ENCODE results near the gene DDO.

Gene DDO

DNA sequence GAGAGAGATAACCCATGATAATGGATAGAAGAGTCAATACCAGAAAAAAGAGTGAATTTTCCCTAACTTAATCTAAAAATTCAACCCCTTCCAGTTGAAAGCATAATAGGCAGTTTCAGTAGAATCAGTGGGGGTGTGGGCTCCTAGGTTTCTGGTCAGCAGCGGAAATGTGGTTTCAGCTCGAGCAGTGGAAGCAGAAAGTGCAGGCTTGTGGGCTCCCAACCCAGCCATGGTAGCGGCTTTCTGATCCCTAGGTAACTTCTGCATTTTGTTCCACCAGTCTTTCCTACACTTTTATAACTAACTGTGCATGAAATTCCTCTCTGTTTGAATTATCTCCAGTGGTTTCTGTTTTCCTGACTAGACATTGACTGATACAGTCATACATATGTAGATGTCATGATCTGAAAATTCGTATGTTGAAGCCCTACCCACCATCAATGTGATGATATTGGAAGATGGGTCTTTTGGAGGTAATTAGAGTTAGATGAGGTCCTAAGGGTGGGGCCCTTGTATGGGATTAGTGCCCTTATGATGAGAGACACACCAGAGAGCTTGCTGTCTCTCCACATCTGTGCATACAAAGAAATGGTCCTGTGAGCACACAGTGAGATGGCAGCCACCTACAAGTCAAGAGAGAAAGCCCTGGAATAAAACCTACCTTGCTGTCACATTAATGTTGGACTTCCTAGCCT is 6.5 kb upstream of the DDO start:
- DNase-seq (ENCODE audit: low read depth, low spot score), result no peak

DNA sequence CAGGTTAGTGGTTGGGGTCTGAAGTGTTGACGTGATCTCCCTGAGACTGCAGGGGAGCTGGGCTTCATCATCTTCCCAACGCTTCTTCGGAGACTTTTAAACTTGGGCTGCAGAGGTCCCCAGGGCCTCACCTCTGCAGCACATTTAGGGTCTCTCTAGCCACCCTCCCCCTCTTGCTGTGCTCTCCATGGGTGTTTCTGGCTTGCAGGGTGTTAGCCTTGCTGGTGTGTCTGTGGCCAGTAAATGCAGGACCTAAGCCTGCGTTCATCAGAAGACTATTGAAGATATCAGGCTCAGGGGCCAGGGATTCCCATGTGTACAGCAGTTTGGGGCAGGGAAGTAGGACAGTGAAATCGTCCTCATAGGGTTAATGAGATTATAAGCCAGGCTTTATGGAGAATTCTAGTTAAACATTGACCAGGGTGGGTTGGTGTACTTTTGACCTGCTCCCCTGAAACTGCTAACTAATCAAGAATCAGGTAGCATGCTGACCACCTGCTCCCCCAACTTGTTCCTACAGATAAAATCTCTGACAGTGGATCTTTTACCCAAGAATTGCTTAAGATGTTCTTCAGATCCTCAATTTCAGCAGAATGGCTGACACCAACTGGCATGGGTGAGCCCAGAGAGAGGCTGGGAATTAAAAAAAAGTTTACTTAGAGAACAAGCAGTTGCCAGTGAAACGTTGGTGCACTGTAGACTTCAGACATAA is 3.8 kb upstream of the DDO start:
- DNase-seq (ENCODE audit: low read depth, low spot score), result no peak

DNA sequence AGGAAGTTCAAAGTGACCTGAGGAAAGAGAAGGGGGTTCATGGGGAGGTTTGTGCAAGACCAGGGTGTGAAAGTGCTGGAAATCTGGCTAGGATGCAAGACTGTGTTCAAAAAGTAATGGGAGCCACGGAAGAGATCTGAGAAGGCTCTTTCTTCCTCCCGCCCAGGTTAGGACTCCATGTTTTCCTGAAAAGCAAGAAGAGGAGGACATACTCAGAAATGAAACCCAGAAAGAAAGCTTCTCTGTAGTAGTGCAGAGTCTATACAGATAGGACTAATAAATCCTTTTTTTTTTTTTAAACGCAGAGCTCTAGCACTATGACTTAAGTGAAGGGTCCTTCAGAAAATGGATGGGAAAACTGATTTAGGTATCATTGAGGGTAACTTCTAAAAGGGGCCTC is 3.2 kb upstream of the DDO start:
- DNase-seq (ENCODE audit: low read depth, low spot score), result no peak

DNA sequence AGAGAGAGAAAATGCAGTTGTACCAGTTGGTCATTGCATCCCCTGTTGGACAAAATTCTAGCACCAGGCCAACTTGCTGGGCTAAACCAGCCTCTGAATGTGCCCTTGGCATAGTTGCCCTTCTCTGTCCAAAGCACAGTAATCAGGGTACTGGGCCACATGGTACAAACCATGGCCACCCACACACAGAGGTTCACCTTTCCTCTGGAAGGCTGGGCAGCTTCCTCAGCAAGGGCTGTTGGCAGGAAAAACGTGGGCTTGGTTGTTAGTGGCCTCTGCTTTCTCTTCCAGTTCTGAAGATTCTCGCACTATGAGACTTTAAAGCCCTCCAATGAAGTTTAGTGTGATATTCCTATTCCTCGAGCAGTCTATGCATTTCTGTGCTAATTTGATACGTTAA is 706 bp downstream of the DDO start:
- DNase-seq (ENCODE audit: low read depth, low spot score), result no peak

DNA sequence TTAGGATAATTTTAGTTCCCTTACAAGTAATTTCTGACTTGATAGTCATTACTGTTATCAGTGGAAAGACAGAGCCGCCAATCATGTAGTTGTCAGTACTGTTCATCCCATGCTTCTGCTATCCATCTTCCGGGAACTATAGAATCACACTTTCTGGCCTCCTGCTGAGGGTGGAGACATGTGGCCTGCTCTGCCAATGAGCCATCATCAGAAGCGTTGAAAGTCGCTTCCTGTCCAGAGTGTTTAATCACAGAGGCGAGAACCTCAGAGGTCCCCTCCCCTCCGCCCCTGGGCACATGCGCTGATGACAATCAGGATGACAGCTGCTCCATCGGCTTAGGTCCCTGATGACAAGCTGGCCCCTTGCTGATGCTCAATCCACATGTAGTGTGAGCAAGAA is 3.0 kb downstream of the DDO start:
- no peak for DNase-seq (ENCODE audit: low read depth, low spot score)

DNA sequence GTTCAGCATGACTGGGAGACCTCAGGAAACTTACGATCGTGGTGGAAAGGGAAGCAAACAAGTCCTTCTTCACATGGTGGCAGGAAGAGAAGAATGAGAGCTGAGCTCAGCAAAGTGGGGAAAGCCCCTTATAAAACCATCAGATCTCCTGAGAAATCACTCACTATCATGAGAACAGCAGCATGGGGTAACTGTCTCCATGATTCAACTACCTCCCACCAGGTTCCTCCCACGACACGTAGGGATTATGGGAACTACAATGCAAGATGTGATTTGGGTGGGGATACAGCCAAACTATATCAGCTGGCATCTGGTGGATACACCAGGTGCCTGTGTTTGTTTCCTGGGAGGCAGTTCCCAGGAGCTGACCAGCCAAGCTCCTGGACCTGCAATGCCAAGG is 4.9 kb downstream of the DDO start:
- DNase-seq (ENCODE audit: low read depth, low spot score), result no peak

DNA sequence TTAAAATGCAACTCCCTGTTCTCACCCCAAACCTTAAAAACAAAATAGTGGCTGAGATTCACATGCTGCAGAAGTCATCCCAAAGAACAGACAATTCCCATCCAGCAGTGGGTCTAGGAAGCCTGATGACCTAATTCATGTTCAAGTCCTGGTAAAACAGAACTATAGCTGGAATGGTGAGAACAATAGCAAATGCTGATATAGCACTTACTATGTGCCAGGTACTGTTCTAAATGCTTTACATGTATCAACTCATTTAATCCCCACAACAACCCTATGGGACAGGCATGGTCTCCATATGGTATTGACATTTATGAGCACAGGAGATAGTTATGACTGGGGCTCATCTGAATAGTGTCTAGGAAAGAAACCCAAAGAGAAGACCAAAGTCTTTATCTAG is 5.6 kb downstream of the DDO start:
- DNase-seq (ENCODE audit: low read depth, low spot score), result no peak

DNA sequence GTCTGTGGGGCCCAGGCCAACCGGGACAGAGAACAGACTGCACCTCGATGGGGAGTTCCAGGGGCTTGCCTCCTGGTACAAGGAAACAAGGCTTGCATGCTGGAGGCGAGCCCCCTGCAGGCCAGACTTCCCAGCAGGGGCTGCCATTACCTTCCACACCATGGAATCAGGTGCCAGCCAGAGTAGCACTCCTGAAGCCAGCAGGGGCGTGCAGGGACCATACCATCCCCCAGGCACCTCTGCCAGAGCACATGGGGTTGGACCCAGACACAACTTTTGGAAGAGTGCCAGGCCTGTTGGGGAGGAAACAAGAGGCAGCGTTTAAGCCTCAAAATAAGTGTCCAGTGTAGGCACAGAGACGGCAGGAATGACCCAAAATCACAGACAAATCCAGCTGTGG is 6.5 kb downstream of the DDO start:
- DNase-seq (ENCODE audit: low read depth, low spot score), result no peak

DNA sequence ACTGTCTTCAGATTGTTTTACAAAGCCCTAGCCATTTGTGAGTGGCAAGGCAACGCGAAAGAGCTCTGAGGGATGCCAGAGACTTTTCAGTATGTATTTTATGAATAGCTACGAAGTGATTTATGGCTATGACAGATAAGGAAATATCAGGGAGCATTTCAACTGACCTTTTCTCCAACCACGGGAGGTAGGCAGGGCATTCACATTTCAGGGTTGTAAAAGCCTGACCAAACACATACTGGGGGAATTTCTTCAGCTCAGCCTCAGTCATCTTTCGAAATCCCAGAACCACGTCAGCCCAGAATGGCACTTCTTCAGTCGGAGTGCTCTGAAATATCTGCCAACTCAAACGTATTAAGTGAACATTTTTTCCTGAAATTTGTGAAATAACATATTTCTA is 10.8 kb downstream of the DDO start:
- DNase-seq (ENCODE audit: low read depth, low spot score), result no peak

DNA sequence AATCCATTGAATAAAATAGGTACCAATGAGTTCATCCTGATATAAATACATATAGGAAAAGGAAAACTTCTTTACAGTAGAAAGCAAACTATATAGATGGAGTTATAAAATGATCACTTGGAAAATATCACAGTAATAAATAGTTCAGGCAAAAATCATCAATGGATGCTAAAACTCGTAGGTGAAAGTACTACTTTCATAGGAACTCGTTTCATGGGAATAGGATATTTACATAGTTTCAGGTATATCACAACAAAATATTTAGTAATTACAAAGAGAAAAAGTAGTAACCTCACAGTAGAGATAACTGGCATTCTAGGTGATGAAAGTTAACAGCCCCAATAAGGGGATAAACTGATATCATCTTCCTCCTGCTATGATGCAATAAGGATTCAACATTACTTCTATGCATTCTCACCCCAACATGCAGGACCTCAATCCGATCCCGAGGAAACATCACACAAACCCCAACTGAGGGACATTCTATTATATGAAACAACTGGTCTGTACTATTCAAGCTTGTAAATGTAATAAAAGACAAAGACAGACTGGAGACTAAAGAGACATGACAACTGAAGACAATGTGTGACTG is 13.7 kb downstream of the DDO start:
- no peak for DNase-seq (ENCODE audit: low read depth, low spot score)

DNA sequence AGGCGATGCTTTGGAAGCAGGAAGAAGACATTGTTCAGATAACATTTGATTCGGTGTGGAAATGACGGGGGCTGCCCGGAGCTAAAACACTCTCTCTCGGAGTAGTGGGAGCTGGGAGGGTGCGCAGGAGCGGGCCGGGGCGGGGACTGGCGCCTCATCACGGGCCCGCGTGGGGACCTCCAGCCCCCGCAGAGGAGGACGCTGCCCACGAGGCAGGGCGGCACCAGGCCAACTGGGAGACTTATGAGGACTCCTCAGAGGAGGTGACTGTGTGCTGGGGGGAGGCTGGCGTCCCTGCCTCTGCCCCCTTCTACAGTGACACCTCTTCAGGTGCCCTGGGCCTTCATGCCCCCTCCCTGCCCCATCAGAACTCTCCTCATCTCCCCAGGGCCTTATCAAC is 15.2 kb downstream of the DDO start:
- DNase-seq (ENCODE audit: low read depth, low spot score), result no peak

DNA sequence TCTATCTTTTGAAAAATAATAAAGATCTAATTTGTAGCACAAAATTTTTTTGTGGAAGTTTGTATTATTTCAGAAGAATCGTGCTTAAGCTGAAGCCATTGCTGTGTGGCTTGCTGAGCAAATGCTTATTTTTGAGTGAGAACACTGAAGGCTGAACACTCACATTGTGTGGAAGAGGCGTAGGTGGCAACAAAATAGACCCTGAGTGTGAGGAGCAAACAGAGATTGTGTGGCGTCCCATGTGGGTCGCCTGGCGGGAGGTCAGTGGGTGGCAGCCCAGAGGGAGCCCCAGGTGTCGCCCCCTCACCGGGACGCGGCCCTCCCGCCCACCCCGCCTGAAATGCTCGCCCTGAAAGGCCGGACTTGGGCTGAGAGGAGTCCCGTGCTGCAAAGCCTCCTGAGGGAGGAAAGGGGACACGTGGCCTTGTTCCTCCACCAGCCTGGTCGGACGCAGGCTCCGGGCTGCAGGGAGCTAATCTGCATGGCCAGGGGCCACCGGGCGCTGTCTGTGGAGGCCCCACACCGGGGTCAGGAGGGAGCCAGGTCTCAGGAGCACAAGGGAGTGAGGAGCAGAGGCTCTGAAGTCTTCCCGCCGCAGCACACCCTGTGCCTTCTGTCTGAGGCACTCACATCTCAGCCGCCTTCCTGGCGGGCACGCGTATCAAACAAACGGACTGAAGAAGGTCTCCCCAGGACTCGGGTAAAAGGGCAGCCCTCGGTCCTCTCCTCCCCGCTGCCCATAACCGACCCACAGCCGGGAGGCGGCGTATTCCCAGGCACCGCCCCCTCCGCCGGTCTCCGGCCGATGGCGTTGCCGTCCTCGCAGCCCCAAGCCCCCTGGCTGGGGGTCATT is 15.9 kb downstream of the DDO start:
- DNase-seq (ENCODE audit: low read depth, low spot score), result no peak

DNA sequence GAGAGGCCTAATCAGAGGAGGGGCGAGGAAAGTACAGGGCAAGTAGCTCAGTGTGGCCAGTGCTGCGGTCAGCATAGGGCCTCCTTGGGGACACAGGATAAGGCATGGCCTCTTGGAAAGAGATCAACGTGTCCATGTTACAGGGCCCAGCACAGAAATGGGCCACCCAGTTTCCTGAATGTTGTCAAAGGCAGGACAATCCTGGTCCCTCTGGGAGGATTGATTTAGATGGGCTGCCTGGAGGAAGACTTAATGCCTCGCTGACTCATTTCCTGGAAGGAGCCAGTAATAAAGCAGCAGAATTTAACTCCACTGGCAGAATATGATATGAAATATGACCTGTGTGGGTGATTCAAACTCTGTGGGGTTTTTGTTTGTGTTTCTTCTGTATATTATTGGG is 16.6 kb downstream of the DDO start:
- no peak for DNase-seq (ENCODE audit: low read depth, low spot score)

DNA sequence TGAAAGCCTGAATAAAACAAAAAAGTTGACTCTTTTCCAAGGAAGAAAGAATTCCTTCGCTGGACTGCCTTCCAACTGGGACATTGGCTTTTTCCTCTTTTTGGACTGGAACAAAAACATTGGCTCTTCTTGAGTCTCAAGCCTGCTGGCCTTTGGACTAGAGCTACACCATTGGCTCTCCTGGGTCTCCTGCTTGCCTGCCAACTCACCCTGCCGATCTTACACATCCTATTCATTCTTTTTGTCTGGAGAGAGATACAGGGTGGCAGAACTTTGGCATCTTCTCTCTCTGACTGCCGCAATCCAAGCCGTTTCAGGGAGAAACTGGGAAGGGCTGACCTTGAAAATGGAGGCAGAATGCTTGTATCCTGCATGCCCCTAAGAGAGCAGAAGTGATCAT is 20.2 kb downstream of the DDO start:
- DNase-seq (ENCODE audit: low read depth, low spot score), result no peak

DNA sequence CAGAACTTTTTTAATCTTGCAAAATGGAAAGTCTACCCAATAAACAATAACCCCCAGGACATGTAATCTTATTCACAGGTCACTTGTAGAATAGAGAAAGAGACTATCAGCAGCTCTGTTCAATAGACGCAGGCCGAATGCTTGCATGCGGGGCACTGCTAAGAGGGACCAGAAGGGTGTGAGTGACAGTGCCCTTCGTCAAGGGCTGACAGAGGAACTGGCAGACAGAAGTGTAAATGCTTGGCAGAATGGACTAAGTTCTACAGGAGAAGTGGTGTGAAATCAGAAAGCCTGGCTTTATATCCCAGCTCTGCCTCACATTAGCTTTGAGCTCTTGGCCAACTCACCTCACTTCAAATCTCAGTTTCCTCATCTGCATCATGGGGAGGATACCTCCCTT is 21.0 kb downstream of the DDO start:
- no peak for DNase-seq (ENCODE audit: low read depth, low spot score)

DNA sequence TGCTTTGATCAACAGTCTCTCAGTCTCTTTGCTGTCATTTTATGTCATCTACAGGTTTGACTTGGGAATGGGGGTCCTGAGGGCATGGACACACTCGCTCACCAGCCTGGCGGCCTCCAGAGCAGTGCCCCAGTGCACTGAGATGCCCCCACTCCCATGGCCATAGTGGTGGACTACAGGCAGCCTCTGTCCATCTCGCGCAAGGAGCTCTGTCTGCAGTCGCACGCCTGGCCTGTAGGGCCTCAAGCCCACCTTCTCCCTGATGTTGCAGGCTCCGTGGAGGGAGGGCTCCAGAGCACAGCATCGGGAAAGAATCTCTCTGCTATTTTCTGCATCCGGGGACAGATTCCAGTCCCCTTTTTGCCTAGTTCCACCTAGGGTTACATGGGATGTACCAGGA is 22.6 kb downstream of the DDO start:
- DNase-seq (ENCODE audit: low read depth, low spot score), result no peak

DNA sequence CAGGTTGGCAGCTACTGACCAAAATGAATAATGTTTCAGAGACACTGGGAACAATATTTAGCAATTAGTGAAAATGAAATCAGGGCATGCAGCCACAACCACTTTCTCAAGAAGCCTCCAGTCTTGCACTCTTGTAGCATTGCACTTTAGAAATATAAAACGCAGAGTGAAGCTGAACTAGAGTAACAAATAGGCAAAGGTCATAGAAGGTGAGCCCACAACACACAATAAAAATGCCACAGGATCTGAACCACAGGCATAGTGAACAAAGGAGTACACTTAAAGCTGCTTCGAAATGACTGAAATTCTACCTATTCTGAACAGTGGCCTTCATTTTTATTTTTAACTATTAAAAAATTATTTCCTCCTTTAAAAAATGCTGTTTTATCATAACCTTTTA is 25.0 kb downstream of the DDO start:
- DNase-seq (ENCODE audit: low read depth, low spot score), result no peak

DNA sequence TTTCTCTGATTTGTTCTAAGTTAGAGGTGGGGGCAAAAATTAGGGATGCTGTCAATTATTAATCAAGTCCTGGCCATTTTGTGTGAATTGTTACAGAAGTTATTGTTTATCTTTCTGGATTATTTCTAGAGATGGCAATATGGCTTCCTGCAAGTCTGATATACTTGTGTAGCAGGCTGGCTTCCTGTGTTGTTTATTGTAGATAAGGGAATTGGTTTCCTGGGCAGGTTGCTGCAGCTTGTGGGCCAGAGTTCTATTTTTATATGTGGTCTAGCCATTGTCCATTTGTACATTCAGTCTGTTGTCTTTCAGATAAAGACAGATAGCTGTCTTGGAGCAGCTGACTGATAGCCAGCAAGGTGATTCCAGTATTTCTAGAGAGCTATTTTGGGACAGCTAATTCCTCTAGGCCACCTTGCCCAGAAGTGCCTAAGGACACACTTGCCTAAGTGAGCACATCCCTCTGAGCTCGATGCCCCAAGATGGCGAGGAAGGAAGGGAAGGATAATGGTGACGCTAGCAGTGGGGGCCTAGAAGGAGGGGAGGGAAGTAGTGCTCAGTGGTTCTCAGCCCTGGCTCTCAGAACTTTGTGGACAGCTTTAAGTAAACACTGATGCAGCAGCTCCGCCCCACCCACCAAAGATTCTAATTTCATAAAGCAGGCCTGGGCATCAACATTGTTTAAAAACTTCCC is 25.5 kb downstream of the DDO start:
- DNase-seq (ENCODE audit: low read depth, low spot score), result no peak

DNA sequence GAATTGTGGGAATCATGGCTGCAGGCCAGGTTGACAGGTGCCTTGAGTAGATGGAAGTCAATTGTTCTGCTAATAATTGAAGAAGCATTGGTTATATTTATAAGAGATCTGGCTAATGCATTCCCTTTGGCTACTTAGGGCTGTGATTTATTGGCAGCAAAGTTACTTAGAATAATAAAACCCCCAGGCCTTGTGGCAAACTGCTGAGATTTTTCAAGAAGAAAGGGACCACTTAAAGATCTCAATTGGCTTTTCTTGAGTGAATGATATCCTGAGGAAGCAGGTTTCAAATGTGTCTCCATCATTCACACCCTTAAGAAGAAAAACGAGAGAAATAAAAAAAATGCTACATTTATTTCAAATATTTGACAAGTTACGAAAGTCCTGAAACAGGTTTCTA is 27.4 kb downstream of the DDO start:
- no peak for DNase-seq (ENCODE audit: low read depth, low spot score)

DNA sequence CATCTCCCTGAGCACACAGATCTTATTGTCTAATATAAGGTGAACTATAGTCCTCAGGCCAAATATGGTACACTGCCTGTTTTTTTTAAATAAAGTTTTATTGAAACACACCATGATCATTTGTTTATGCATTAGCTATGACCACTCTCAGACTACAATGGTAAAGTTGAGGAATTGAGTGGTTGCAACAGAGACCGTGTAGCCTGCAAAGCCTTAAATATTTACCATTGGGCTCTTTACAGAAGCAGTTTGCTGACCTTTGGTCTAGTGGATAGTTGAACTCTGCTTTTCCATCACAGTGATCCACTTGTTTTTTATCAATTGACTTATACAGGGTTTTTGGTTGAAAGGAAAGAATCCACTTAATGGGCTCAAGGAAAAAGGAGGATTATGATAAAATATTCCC is 29.9 kb downstream of the DDO start:
- no peak for DNase-seq (ENCODE audit: low read depth, low spot score)

DNA sequence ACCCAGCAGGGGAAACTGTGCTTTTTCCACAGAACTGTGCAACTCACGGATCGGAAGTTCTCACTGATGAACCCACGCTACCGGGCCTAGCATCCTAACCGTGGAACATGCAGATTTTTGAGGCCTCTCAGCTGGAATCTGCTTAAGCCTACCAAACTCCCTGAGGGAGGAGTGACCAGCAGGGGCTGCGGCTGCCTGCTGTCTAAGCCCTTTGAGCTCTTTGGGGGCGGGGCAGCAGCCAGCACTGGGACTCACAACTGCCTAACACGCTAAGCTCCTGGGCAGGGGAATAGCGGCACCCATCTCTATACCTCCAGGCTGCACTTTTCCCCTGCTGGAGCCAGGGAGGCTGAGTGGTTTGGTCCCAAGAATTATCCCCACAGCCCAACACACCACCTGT is 36.8 kb downstream of the DDO start:
- DNase-seq (ENCODE audit: low read depth, low spot score), result no peak

DNA sequence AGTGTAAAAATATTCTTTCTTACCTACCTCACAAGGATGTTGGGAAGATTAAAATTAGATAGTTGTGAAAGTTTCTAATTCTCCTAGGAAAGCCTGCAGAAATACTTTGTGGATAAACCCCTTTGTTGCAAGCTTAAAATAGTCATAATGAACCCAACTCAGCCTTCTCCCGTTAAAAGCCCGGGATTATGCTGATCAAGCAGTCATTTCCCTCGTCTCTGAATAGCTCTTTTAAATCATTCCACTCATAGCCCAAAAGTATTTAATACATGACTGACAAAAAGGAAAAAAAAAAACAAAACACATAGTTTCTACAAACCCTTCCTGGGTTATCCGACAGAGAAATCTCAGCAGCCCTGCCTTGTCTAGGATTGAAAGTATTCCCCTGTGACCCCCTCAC is 46.3 kb downstream of the DDO start:
- DNase-seq (ENCODE audit: low read depth, low spot score), result no peak
